ENCODE results near the gene XPC. TPM values are rescaled to one million over a fixed set of nuclear protein-coding genes. Genes with fewer than 3 reads are reported as not detected.

Gene XPC
- total RNA-seq, 1 experiment from 2014 or later, result 15.1 TPM

- Histone ChIP-seq H3K9me3 (ENCODE audit: control insufficient read depth, insufficient read depth, low read depth, low read length) (no peaks in the 10 kb centered on the region; the same call in 1 of the 2 replicates), H3K27ac (ENCODE audit: low read length) (no peak overlapping the region), H3K36me3 (ENCODE audit: control insufficient read depth, insufficient read depth, low read length) (peaks cover 6% of the 10 kb centered on the region; the same call in 1 of the 2 replicates), H3K27me3 (ENCODE audit: control insufficient read depth, insufficient read depth, low read length) (no peaks in the 10 kb centered on the region), H3K4me1 (ENCODE audit: control insufficient read depth, insufficient read depth, low read length) (no peaks in the 10 kb centered on the region), H3K4me3 (ENCODE audit: low read depth in 2 of 2, low read length in 2 of 2) (no peak overlapping the region)
- intact Hi-C loops (cut with micrococcal nuclease; ENCODE audit: unreplicated experiment) (no loop called here), in situ Hi-C loops (cut with HindIII; ENCODE audit: low pct_unique_long_range_greater_than_20kb, low sequenced_read_pairs) (no loop called here)
- DNase-seq (ENCODE audit: low read depth, low spot score) (no peak), ATAC-seq (no peak)
- BruUV-seq (replicated peaks), result no TSS peak
- ChIA-PET CTCF (no interaction called here), POLR2A (no interaction called here)
- no peak for TF ChIP-seq TCF7L2 (IDR thresholded peaks at IDR 0.05; ENCODE audit: low read depth, low read length)
- no peak for TF ChIP-seq CTCF (IDR thresholded peaks at IDR 0.05)
- no peak for TF ChIP-seq POLR2AphosphoS5 (IDR thresholded peaks at IDR 0.05; ENCODE audit: low read depth, low read length)
- no peak for TF ChIP-seq REST (IDR thresholded peaks at IDR 0.05; ENCODE audit: insufficient read depth in 1 of 2, low read depth in 2 of 2, low read length in 1 of 2)
- no peak for TF ChIP-seq SIN3A (IDR thresholded peaks at IDR 0.05; ENCODE audit: borderline replicate concordance, insufficient read depth, low read depth, low read length)
These were observed 19.0 kb downstream of the XPC start for GRCh38 chr3:14159426-14159825.

- DNase-seq (ENCODE audit: low read depth, low spot score), result no peak
- H3K27me3 ChIP-seq (ENCODE audit: control insufficient read depth, insufficient read depth, low read length), result no peaks in the 10 kb centered on the region
- no peak for ATAC-seq
- POLR2A ChIA-PET, result no interaction called here
- TF ChIP-seq TCF7L2 (IDR thresholded peaks at IDR 0.05; ENCODE audit: low read depth, low read length), result no peak
- TF ChIP-seq SIN3A (IDR thresholded peaks at IDR 0.05; ENCODE audit: borderline replicate concordance, insufficient read depth, low read depth, low read length), result no peak
- no peak for TF ChIP-seq POLR2AphosphoS5 (IDR thresholded peaks at IDR 0.05; ENCODE audit: low read depth, low read length)
- no peak for TF ChIP-seq CTCF (IDR thresholded peaks at IDR 0.05)
- TF ChIP-seq REST (IDR thresholded peaks at IDR 0.05; ENCODE audit: insufficient read depth in 1 of 2, low read depth in 2 of 2, low read length in 1 of 2), result no peak
- intact Hi-C loops (cut with micrococcal nuclease; ENCODE audit: unreplicated experiment), result no loop called here
- H3K27ac ChIP-seq (ENCODE audit: low read length), result no peak overlapping the region
- H3K4me1 ChIP-seq (ENCODE audit: control insufficient read depth, insufficient read depth, low read length), result no peaks in the 10 kb centered on the region
- H3K4me3 ChIP-seq (ENCODE audit: low read depth in 2 of 2, low read length in 2 of 2), result no peak overlapping the region
- in situ Hi-C loops (cut with HindIII; ENCODE audit: low pct_unique_long_range_greater_than_20kb, low sequenced_read_pairs), result no loop called here
- peaks cover 3% of the 10 kb centered on the region; the same call in 1 of the 2 replicates for H3K36me3 ChIP-seq (ENCODE audit: control insufficient read depth, insufficient read depth, low read length)
- no peaks in the 10 kb centered on the region; the same call in 1 of the 2 replicates for H3K9me3 ChIP-seq (ENCODE audit: control insufficient read depth, insufficient read depth, low read depth, low read length)
- no TSS peak for BruUV-seq (replicated peaks)
- CTCF ChIA-PET, result no interaction called here
These were observed 20.0 kb downstream of the XPC start for GRCh38 chr3:14158370-14158769.
